ENCODE measurements around the gene CHAC1.
A peak's percentile ranks its signal among the peaks of the same experiment; 100 is the strongest.
"Not testable (repeated sequence)": the region's sequence is repeated elsewhere in the genome, so short reads cannot be mapped to it uniquely, and the experiment has no call there.

CHAC1 gene

DNA sequence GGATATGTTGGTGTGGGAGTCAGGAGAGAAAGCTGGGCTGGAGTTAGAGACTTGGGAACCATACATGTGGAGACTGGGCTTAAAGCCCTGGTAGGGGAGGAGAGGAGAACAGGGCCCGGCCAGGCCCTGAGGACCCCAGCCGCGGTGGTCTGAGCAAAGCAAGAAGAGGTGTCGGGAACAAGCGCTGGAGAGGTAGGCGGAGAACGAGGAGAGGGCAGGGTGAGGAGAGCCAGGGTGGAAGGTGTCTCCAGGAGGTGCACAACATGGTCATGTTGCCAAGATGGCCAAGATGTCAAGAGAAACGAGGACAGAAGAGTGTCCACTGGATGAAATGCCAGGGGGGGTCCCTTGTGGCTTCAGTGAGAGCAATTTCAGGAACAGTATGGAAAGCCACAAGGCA is 5.5 kb downstream of the CHAC1 start:
- DNase-seq = no peak

DNA sequence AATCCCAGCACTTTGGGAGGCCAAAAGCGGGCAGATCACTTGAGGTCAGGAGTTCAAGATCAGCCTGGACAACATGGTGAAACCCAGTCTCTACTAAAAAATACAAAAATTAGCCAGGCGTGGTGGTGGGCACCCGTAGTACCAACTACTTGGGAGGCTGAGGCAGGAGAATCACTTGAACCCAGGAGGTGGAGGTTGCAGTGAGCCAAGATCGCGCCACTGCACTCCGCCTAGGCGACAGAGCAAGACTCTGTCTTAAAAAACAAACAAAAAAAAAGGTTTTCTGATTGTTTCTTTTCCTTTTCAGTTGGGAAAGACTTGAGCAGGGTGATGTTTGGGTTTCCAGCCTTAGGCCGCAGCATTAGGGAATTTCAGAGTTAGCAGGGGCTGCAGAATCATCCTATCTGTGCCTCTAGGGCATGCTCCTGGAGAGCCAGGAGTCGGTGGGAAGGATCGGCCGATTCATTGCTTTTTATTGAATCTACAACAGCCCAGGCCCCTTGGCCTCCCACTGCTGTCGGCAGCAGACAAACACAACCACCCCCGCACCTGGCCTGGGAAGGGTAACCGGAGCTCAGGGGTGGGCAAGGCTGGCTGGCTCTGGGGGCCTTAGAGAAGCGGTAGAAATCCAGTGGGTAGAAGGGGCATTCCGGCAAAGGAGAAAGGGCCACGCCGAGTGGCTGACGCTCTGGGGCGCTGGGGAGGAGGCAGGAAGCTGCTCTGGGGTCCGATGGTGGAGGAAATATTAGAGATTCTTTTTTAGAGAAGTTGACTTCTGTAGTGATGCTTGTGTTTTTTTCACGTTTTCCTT is 6.3 kb downstream of the CHAC1 start:
- no peak for DNase-seq

DNA sequence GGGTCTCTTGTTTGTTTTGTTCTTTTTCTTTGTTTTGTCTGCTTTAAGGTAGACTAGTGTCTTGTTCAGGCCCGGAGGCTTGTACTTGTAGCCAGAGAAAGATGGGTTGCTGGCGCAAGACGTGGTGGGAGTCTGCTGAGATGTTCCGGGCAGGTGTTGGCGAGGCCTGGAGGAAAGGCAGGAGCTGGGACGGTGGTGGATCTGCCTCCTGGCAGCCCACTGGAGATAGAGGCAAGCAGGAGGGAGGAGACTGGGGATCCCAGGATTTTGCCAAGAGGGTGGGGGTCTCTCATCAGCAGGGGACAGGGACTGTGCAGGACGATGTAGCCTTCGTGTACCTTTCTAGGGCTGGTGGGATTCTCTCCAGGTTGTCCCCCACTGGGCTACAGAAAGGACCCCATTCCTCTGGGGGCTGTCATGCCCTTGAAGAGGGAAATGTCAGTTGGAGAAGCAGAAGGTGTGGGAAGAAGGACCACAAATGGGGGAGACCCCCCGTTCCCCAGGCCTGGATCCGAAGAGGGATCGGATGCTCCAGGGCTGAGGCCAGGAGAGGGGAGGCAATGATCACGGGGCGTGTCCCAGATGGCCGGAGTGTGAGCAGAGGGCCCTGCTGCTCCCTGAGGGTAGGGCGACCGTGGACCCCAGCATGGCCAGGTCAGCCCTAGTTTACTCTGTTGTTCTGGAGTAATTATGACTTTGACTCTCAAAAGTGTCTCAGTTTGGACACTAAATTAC is 7.0 kb downstream of the CHAC1 start:
- no peak for DNase-seq

DNA sequence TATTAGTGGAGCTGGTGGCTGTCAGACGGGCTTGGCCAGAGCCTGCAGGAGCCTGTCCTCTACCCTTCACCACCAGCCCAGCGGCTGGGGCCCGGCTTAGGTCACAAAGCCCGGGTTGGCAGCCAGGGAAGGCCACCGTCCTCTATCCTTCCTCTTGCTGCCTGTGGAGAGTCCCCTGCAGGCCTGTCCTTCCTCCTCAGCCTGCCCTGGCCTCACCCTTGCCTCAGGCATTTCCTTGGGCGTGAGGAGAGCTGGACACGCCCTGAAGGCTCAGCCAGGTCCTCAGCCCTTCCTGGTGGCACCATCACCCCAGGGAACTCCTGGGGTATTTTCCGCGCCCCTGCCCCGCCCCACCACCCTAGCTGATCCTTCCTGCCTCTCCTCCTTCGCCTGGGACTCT is 7.7 kb downstream of the CHAC1 start:
- no peak for DNase-seq

DNA sequence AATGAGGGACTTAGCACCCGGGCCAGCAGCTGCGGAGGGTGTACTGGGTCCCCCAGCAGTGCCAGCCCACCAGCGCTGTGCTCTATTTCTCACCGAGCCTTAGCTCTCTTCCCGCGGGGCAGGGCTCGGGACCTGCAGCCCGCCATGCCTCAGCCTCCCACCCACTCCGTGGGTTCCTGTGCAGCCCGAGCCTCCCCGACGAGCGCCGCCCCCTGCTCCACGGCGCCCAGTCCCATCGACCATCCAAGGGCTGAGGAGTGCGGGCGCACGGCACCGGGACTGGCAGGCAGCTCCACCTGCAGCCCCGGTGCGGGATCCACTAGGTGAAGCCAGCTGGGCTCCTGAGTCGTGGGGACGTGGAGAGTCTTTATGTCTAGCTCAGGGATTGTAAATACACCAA is 8.5 kb downstream of the CHAC1 start:
- not testable (repeated sequence) for DNase-seq

DNA sequence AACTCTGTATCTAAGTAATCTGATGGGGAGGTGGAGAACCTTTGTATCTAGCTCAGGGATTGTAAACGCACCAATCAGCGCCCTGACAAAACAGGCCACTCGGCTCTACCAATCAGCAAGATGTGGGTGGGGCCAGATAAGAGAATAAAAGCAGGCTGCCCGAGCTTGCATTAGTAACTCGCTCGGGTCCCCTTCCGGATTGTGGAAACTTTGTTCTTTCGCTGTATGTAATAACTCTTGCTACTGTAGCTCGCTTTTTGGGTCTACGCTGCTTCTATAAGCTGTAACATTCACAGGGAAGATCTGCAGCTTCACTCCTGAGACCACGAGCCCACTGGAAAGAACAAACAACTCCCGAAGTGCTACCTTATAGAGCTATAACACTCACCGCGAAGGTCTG is 9.0 kb downstream of the CHAC1 start:
- DNase-seq = not testable (repeated sequence)

DNA sequence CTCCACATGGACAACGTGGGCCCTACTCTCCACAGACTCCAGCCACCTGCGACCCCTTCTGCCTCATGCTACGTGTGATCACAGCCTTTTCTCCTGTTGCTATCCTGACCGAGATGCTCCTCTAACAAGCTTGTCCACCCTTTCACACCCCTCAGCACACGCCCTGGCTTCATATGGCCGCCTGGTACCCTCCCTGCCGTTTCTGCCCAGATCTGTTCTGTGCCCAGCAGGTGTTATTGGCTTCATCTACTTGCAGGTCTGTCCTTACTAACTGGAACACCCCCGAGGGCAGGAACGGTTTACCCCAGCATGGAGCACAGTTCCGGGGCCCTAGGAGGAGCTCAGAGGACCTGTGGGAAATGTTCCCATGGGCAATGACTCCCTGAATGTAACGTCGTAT is 9.9 kb downstream of the CHAC1 start:
- DNase-seq = no peak

DNA sequence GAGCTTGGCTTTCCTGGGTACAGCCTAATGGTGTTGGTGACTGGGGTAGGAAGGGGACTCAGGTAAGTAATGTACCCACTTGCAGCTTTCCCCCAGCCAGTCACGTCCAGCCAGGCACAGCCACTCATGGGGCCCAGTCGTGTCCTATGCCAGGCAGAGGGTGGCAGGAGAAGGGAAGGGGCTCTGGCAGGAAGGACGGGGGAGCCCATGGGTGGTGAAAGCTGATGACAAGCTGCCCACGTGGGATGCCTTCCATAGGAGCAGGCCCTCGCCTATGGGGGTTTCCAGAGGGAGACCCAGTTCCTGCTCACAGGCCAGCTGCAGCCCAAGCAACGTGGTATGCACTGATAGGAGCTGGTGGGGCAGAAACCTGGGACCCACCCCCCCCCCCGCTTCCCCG is 10.7 kb downstream of the CHAC1 start:
- DNase-seq = no peak

DNA sequence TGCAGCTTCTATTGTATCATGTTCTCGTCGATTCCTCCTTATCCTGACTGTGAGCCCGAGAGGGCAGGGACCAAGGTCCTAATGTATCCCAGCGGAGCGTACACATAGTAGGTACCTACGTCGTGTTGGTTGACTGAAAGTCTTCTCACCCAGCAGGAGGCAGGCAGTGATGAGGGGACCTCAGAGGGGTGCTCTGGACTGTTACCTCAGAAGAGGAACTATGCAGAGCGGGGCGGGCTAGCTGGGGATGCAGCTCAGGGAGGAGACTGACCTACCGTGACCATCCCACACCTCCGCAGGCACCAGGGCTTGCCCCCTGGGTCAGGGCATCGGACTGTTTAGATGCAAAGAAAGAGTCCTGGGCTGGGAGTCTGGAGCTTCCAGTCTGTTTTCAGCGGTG is 11.4 kb downstream of the CHAC1 start:
- no peak for DNase-seq

DNA sequence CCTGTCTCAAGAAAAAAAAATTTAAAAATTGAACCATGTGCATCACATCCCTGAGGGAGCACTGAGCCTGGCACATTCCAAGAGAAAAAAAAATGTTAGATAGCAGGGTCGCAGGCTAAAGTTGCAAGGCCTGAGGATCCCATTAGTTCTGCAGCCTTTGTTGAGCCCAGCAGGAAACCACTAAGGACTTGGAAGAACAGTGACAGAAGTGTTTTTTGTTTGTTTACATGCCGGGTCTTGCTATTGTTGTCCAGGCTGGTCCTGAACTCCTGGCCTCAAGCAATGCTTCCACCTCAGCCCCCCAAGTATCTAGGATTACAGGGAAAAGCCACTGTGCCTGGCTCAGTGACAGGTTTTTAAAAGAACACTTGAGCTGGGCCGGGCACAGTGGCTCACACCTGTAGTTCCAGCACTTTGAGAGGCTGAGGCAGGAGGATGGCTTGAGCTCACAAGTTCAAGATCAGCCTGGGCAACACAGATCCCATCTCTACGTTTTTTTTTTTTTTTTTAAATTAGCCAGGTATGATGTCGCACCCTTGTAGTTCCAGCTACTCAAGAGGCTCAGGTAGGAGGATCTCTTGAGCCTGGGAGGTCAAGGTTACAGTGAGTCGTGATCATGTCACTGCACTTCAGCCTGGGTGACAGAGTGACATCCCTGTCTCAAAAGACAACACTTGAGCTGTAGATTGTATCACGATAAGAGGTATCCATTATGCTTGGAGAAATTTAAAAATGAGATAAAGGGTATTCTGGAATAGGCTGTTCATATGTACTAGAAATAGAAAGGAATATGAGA is 15.2 kb downstream of the CHAC1 start:
- peak; percentile 22 for DNase-seq

DNA sequence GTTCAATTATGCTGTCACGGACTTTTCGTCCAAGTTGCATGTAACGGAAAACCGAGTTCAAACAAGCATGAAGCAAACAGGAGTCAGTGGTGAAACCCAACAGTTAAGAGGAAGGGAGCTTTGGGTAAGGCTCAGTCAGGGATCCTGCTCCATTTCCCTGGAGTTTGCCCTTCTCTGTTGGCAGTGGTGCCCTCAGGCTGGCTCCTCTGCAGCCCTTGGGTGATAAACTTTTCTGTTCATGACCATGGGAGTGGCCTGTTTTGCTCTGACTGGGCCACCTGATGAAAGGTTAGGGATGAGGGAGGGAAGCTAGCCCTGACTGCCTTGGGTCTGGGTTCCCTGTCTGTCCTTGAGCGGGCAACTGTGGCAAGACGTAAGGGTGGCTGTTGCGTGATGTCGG is 16.1 kb downstream of the CHAC1 start:
- no peak for DNase-seq

DNA sequence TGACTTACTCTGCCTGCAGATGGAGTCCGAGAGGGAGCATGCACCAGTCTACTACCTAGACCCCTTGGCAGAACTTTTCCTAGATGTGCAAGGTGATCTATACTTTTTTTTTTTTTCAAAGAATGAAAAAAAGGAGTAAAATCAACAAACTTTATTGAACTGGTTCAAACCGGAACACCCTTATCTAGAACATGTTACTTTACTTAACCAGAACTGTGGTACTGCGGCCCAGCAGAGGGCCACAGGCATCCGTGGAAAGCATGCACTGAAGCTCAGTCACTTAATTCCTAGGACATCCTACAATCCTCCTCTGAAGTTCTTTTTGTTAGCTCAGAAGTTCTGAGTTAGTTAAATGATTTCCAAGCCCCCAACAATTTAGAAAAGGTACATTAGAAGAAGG is 21.6 kb downstream of the CHAC1 start:
- DNase-seq = no peak

DNA sequence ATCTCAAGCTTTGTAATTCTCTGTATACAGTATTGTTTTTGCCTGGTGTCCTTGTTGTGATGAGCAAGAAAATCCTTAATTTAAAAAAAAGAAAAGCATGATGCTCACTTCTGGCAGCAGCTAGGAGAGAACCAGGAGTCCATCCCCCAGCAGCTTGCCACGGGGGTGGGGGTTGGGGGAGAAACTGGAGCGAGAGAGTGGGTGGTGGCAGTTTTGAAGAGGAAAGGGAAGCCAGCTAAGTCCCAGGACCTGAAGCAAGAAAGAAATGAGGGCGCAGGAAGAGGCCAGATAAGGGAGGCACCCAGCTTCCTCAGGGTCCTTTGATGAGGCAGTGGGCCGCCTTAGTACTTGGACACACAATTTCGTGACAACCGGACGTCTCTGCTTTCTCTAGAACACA is 23.5 kb downstream of the CHAC1 start:
- no peak for DNase-seq

DNA sequence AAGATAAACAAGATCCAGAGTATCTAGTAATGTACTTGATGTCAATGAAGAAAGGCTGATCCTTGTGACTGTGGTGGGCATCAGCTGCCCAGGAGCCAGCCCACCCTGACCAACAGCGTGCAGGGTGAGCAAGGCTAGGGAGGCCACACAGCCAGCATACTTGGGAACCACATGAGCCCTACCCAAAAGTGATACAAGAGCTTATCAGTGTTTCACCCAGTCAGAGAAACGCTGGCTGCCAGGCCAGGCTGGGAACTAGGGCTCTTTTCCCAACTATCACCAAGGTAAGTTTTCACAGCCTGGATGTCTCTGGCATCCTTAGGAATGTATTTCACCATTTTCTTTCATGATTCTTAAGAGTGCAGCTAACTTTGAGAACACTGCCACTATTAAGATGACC is 24.9 kb downstream of the CHAC1 start:
- no peak for DNase-seq

DNA sequence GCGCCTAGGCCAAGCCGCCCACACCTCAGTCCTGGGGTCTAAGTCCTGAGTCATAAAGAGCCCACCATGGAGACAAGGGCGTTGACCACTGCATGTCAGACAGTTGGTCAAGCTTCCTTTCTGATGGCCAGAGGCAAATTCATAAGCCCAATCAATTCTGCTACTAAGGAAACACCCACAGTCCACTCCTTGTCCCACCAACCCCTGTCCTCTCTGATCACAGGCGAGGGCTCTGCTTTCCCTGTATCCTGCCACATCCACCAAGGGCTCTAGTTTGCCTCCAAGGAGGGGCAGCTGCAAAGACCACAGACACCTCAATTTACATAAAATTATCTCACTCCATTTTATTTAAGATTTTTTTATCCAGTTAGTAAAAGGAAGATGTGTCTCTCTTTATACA is 25.3 kb downstream of the CHAC1 start:
- no peak for DNase-seq

DNA sequence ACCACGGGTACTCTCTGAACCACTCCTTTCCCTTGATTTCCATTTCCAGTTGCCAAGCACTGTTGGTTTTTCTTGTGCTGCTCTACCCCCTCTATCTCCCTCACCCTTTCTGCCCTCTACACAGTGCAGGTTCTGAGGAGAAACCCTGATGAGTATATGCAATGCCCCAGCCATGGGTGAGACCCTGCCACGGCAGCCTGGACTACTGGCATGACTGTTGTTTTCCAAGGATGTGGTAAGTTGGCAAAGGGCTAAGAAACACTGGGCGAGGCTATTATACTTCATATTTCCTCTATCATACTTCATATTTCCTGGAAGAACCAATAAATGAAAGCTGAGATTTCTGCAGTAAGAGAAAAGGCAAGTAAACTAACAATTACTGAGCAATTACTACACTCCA is 27.9 kb downstream of the CHAC1 start:
- no peak for DNase-seq

DNA sequence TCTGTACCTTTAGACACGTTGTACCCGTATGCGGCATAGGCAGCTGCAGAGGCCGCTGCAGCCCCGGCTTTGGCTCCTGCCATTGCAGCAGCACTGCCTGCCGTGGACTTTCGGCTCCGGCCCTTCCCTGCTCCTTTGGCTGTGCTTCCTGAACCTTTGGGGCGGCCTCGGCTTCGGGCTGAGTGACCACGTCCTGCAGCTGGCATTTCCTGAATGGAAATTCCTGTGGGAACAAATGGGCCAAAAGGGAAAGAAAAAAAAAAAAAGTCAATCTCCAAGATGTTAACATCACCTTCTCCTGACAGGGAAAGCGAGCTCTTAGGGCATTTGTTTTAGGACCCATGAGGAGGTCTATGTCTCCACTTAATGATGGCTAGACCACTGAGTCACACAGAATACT is 29.6 kb downstream of the CHAC1 start:
- no peak for DNase-seq

DNA sequence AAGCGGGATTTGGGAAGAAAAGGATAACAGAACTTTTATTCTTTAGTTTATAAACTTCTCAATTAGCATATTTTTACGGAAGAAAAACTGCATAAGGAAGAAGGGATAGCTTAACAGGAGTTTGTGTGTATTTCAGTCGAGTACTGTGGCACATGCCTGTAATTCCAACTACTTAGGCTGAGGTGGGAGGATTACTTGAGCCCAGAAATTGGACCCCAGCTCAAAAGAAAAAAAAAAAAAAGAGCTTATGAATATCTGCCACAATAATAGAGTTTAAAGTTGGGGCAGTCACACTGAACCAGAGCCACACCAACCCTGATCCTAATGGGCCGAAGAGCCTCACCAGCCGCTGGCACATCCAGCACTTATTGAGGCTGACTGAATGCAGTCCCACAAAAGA is 31.1 kb downstream of the CHAC1 start:
- no peak for DNase-seq

DNA sequence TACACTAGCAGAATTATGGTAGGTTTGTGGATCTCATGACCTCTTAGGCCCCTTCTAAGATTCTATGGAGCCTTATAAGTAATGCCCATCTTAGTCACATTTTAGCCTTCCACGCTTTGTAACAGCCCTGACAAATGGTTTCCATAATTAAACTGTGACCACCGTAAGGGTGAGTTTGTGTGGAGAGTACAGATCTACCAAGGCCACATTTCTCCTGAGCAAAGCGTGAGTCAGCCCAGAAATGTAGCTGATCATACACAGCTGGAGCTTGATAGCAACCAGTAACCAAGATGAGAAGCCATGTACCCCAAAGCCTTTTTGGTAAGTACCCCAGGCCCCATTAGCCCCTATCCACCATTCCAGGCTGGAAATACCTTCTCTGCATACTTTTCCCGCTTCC is 31.7 kb downstream of the CHAC1 start:
- DNase-seq = no peak

DNA sequence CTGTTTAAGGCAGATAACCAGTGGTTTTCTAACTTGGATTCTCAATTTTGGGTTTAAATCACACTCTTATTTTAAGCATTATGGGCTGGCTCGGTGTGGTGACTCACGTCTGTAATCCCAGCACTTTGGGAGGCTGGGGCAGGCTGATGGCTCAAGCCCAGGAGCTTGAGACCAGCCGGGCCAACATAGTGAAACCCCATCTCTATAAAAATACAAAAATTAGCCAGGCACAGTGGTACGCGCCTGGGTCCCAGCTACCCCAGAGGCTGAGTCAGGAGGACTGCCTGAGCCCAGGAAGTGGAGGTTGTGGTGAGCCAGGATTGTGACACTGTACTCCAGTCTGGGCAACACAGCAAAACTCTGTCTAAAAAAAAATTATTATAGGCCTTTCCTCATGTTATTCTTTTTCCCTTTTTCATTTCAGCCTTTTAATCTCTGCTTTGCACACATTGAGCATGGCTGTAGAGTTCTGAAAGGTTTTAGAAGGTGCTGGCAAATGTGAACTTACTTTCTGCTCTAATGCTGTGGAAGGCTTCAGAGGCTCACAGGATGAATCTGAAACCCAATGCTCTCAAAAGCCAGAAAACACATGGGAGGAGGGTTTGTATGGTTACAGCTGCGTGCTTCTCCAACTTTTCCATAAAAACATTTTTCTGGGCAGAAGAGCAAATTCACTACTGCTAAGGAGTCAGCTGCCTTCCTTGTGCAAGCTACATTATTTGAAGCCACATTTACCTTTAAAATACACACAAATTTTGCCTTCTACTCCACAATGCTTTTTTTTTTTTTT is 32.5 kb downstream of the CHAC1 start:
- no peak for DNase-seq

DNA sequence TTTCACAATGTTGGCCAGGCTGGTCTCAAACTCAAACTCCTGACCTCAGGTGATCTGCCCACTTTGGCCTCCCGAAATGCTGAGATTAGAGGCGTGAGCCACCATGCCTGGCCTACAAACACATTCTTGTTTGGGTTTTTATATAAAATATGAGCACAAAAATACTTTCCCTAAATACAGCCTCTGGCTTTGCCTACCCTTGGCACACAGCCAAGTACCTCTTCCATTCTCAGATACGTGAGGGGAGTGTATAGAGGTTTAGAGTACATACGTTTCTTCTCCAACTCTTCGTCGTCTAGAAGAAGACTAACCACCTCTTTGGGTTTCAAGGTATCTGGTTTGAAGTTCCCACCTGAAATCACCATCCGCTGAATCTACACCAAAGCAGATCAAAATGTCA is 33.5 kb downstream of the CHAC1 start:
- DNase-seq = no peak

DNA sequence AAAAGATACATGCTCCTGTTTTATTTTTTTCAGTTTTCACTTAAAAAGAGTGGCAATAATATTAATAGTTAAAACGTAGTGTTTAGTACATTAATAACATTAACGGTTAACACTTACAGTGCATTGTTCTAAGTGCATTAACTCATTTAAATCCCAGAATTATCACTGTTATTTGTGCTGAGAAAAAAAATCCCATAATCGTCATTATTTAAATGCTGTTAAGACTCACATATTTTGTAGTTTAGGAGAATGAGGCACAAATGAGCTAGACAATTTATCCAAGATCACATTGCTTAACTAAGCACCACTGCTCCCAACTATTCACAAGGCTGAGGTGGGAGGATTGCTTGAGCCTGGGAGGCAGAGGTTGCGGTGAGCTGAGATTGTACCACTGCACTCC is 34.9 kb downstream of the CHAC1 start:
- no peak for DNase-seq

DNA sequence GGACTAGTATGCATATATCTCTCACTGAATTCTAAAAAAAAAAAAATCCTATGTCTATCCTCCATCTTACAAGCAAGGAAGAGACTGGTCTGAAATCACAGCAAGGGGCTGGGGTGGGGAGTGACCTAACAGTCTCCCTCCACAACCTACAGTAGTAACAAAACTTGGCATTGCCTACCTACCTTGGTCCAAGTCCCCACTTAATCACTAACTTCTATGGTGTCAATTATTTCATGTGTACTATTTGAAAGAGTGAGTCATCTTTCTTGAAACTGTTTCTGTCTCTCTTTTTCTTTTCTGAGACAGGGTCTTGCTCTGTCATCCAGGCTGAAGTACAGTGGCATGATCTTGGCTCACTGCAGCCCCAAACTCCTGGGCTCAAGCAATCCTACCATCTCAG is 36.8 kb downstream of the CHAC1 start:
- no peak for DNase-seq

All from DMS79 (cell line).